Spleen (tissue), 11 donors: ENCODE results near the gene UTP11. TPM values are rescaled to one million over a fixed set of nuclear protein-coding genes. Genes with fewer than 3 reads are reported as not detected.
A peak's percentile ranks its signal among the peaks of the same experiment; 100 is the strongest.

Experiments
- DNase-seq: peaks from one replicate; pipeline ENCODE4 v3.0.0-alpha.2; 2020
- H3K27ac ChIP-seq, 8 donors: fragments of 200-600 bp; sonication (generic) in 7 of 8; 1 replicate in 4 of 8; 2 replicates in 4 of 8; pipeline versions ENCODE4 v1.5.0 to v1.8.0; 2016 to 2021; ENCODE audit warnings: inconsistent platforms in 4 of 8, mild to moderate bottlenecking in 4 of 8, moderate library complexity in 1 of 8
- H3K27me3 ChIP-seq, 7 donors: fragments of 200-600 bp; sonication (generic) in 6 of 7; replicated peaks in 1 of 7; 1 replicate in 4 of 7; 2 replicates in 3 of 7; pipeline versions ENCODE4 v1.5.0 to v1.8.0; 2016 to 2021; ENCODE audit warnings: inconsistent platforms in 3 of 7, mild to moderate bottlenecking in 1 of 7
- H3K36me3 ChIP-seq, 6 donors: fragments of 200-600 bp; sonication (generic) in 5 of 6; 1 replicate in 4 of 6; 2 replicates in 2 of 6; pipeline versions ENCODE4 v1.5.0 to v1.8.0; 2016 to 2021; ENCODE audit warnings: inconsistent platforms in 2 of 6
- H3K4me1 ChIP-seq, 6 donors: fragments of 200-600 bp; sonication (generic) in 5 of 6; 1 replicate in 3 of 6; 2 replicates in 3 of 6; pipeline versions ENCODE4 v1.5.0 to v1.8.0; 2016 to 2021; ENCODE audit warnings: inconsistent platforms in 3 of 6
- H3K4me3 ChIP-seq, 8 donors: fragments of 200-600 bp; sonication (generic) in 7 of 8; 1 replicate in 4 of 8; 2 replicates in 4 of 8; pipeline versions ENCODE4 v1.5.0 to v1.8.0; 2016 to 2021; ENCODE audit warnings: inconsistent platforms in 4 of 8, mild to moderate bottlenecking in 4 of 8, moderate library complexity in 2 of 8
- H3K9me3 ChIP-seq, 8 donors: fragments of 200-600 bp; sonication (generic) in 7 of 8; 1 replicate in 4 of 8; 2 replicates in 4 of 8; pipeline versions ENCODE4 v1.5.0 to v1.8.0; 2016 to 2021; ENCODE audit warnings: inconsistent platforms in 4 of 8
- POLR2A ChIP-seq, 3 donors: fragments of 450-650 bp; IDR thresholded peaks; one replicate each; pipeline ENCODE4 v1.5.1; 2017; ENCODE audit warnings: antibody characterized with exemption in 3 of 3, mild to moderate bottlenecking in 1 of 3
- POLR2AphosphoS5 ChIP-seq, 3 donors: sonication (generic); formaldehyde crosslinking; IDR thresholded peaks; one replicate each; pipeline ENCODE4 v1.5.1; 2017; ENCODE audit warnings: antibody characterized with exemption in 3 of 3
- WGBS, 5 donors: extraction: QIAGEN DNeasy Blood & Tissue Kit in 3 of 5; methylation state at CpG; one replicate each; pipeline versions ENCODE4 v1.1.5 to v1.1.7; 2013 to 2018; 5-methylcytosine and 5-hydroxymethylcytosine counted together
- intact Hi-C: fragments of 100-400 bp; cut with DNase I; formaldehyde crosslinking; loops from one replicate; pipeline ENCODE4 v1.15.0; 2023; ENCODE audit warnings: low total_unique reads
- polyA plus RNA-seq, 3 donors: library from polyadenylated mRNA; stranded (reverse); fragments of 200-250 nt; gene quantifications; one replicate each; pipeline ENCODE4 v1.2.1, GENCODE V29; 2013
- total RNA-seq, 7 donors: library from RNA; depleted of rRNA in 3 of 7; stranded (reverse); fragments of >200 nt in 3 of 7; fragmentation: NEBNext Ultra II Directional in 4 of 7; extraction: Animal tissue kit (Norgen Biotek cat#: 25700) in 4 of 7; gene quantifications; one replicate each; pipeline versions ENCODE4 v1.1.0 to v1.2.1, GENCODE V29; 2016 to 2021
- TF ChIP-seq, protein P1 (sequence below), 11 experiments: fragments of 200-600 bp in 7 of 11; fragments of 450-650 bp in 4 of 11; sonication (generic) in 4 of 11; IDR thresholded peaks in 8 of 11; conservative IDR thresholded peaks in 3 of 11; 1 replicate in 7 of 11; 2 replicates in 4 of 11; pipeline versions ENCODE4 v1.4.0 to v1.8.0; 2016 to 2021; ENCODE audit warnings: antibody characterized with exemption in 11 of 11, inconsistent platforms in 4 of 11, mild to moderate bottlenecking in 1 of 11
- donor health status: healthy with polysubstance abuse.
- donor health status: DM: no; HTN: no; CAD: no; lungs with moderate emphysema.
- donor health status: DM: no; HTN: no; CAD: no.
- donor health status: Bipolar disorder and iron deficiency.
- donor health status: healthy.
- donor health status: DM: no; HTN: no; CAD: no.
- donor health status: DM: yes; HTN: yes; CAD: no.

UTP11 gene
- total and polyA plus RNA-seq, 10 donors, result 12.5 to 51.4 (median 20.8) TPM

GRCh38 chr1:38045401-38046332 lies 33.1 kb downstream of the UTP11 start:
- no peak for TF ChIP-seq POLR2A (IDR thresholded peaks at IDR 0.05)
- TF ChIP-seq, protein P1, sequence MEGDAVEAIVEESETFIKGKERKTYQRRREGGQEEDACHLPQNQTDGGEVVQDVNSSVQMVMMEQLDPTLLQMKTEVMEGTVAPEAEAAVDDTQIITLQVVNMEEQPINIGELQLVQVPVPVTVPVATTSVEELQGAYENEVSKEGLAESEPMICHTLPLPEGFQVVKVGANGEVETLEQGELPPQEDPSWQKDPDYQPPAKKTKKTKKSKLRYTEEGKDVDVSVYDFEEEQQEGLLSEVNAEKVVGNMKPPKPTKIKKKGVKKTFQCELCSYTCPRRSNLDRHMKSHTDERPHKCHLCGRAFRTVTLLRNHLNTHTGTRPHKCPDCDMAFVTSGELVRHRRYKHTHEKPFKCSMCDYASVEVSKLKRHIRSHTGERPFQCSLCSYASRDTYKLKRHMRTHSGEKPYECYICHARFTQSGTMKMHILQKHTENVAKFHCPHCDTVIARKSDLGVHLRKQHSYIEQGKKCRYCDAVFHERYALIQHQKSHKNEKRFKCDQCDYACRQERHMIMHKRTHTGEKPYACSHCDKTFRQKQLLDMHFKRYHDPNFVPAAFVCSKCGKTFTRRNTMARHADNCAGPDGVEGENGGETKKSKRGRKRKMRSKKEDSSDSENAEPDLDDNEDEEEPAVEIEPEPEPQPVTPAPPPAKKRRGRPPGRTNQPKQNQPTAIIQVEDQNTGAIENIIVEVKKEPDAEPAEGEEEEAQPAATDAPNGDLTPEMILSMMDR (IDR thresholded peaks at IDR 0.05 in 8 of 11, conservative IDR thresholded peaks at IDR 0.05 in 3 of 11), result no peak
- no peak for TF ChIP-seq POLR2AphosphoS5 (IDR thresholded peaks at IDR 0.05)
- Histone ChIP-seq H3K4me1 (peaks cover 16 to 42% (median 30%) of the 10 kb centered on the region in 6 donors), H3K4me3 (peak overlapping the region in 7 of 8 donors; percentile 10 to 81 (median 69)), H3K27me3 (peaks cover 11 to 86% (median 74%) of the 10 kb centered on the region in 7 donors), H3K9me3 (no peaks in the 10 kb centered on the region), H3K27ac (no peak overlapping the region), H3K36me3 (no peaks in the 10 kb centered on the region)
- WGBS, 5 donors, result 0 to 5% (median 4%) methylated on average over 2 to 115 of the region's 115 CpGs
- no peak for DNase-seq
- intact Hi-C loops, result no loop called here

GRCh38 chr1:38046333-38046883 lies 33.9 kb downstream of the UTP11 start, which contains the start of gene POU3F1:
POU3F1 (minus strand) TSS chr1:38046793; CDS start chr1:38046743, 50 bp downstream.
- intact Hi-C loops, result no loop called here
- TF ChIP-seq POLR2AphosphoS5 (IDR thresholded peaks at IDR 0.05), result no peak
- TF ChIP-seq POLR2A (IDR thresholded peaks at IDR 0.05), result no peak
- TF ChIP-seq, protein P1 (IDR thresholded peaks at IDR 0.05 in 8 of 11, conservative IDR thresholded peaks at IDR 0.05 in 3 of 11), result no peak
- 0 to 1% (median 1%) methylated on average over 29 to 92 of the region's 92 CpGs; no CpG with 5 or more reads in 1 of the 5 donors for WGBS, 5 donors
- H3K4me1 ChIP-seq, result peaks cover 16 to 42% (median 30%) of the 10 kb centered on the region in 6 donors
- peaks cover 11 to 78% (median 66%) of the 10 kb centered on the region in 7 donors for H3K27me3 ChIP-seq
- DNase-seq, result peak; percentile 82
- no peaks in the 10 kb centered on the region for H3K36me3 ChIP-seq
- peak within 1 kb of the TSS in 1 of 8 donors; percentile 30 for H3K27ac ChIP-seq
- H3K9me3 ChIP-seq, result no peaks in the 10 kb centered on the region
- H3K4me3 ChIP-seq, result peak within 1 kb of the TSS; percentile 66 to 81 (median 71)

- H3K9me3 ChIP-seq, result no peaks in the 10 kb centered on the region
- WGBS, 5 donors, result 1 to 2% (median 1%) methylated on average over 19 to 99 of the region's 99 CpGs
- intact Hi-C loops, result no loop called here
- H3K4me3 ChIP-seq, result peak overlapping the region; percentile 66 to 81 (median 71)
- H3K36me3 ChIP-seq, result no peaks in the 10 kb centered on the region
- peak overlapping the region in 1 of 8 donors; percentile 30 for H3K27ac ChIP-seq
- peak; percentile 93 for DNase-seq
- no peak for TF ChIP-seq POLR2A (IDR thresholded peaks at IDR 0.05)
- TF ChIP-seq, protein P1 (IDR thresholded peaks at IDR 0.05 in 8 of 11, conservative IDR thresholded peaks at IDR 0.05 in 3 of 11), result peak in 3 of 11 experiments; percentile 5 to 13 (median 12)
- no peak for TF ChIP-seq POLR2AphosphoS5 (IDR thresholded peaks at IDR 0.05)
- H3K4me1 ChIP-seq, result peaks cover 16 to 42% (median 30%) of the 10 kb centered on the region in 6 donors
- H3K27me3 ChIP-seq, result peaks cover 11 to 72% (median 60%) of the 10 kb centered on the region in 7 donors
Measured at GRCh38 chr1:38046884-38047602, 34.5 kb downstream of the UTP11 start.
